OCI-LY1 (cell line): Measurements from ENCODE around the gene ADAMTSL2.

Experiments used
- H2AFZ ChIP-seq: fragments of 200-600 bp; sonication (generic), shearing (Covaris generic); 2 replicates; pipeline ENCODE4 v1.6.0; 2014; ENCODE audit warnings: antibody characterized with exemption, mild to moderate bottlenecking, low read length
- H3F3A ChIP-seq: fragments of 200-600 bp; sonication (generic), shearing (Covaris generic); 2 replicates; pipeline ENCODE4 v1.6.0; 2014; ENCODE audit warnings: mild to moderate bottlenecking, antibody characterized with exemption, low read length, moderate library complexity; ENCODE audit not compliant: insufficient read depth
- H3K27ac ChIP-seq: fragments of 200-600 bp; sonication (generic); 2 replicates; pipeline ENCODE4 v1.5.1; 2014; ENCODE audit warnings: low read length, mixed run types, mild to moderate bottlenecking, low read depth; ENCODE audit not compliant: poor library complexity, severe bottlenecking
- H3K27me3 ChIP-seq: fragments of 200-600 bp; sonication (generic); 2 replicates; pipeline ENCODE4 v1.6.0; 2014; ENCODE audit warnings: antibody characterized with exemption, mild to moderate bottlenecking, low read length, moderate library complexity; ENCODE audit not compliant: insufficient read depth
- H3K36me3 ChIP-seq: fragments of 200-600 bp; sonication (generic); 2 replicates; pipeline ENCODE4 v1.6.1; 2014; ENCODE audit warnings: mild to moderate bottlenecking, antibody characterized with exemption, low read length, moderate library complexity, mixed read lengths; ENCODE audit not compliant: insufficient read depth
- H3K4me1 ChIP-seq: fragments of 200-600 bp; sonication (generic); 2 replicates; pipeline ENCODE4 v1.5.1; 2014; ENCODE audit warnings: mild to moderate bottlenecking, low read length, moderate library complexity; ENCODE audit not compliant: insufficient read depth, severe bottlenecking
- H3K4me2 ChIP-seq: fragments of 200-600 bp; sonication (generic), shearing (Covaris generic); 2 replicates; pipeline ENCODE4 v1.6.1; 2014; ENCODE audit warnings: low read length
- H3K4me3 ChIP-seq: fragments of 200-600 bp; sonication (generic); 2 replicates; pipeline ENCODE4 v1.5.1; 2014; ENCODE audit warnings: low read length, low read depth, mild to moderate bottlenecking, mixed read lengths; ENCODE audit not compliant: poor library complexity, severe bottlenecking
- H3K79me2 ChIP-seq: fragments of 200-600 bp; shearing (Covaris generic); 2 replicates; pipeline ENCODE4 v1.6.1; 2016; ENCODE audit warnings: mixed run types, low read length, mixed read lengths; ENCODE audit not compliant: insufficient read depth
- H3K9ac ChIP-seq: fragments of 200-600 bp; sonication (generic), shearing (Covaris generic); 2 replicates; pipeline ENCODE4 v1.6.1; 2014; ENCODE audit warnings: mild to moderate bottlenecking, low read length, mixed read lengths
- H3K9me2 ChIP-seq: fragments of 200-600 bp; sonication (generic), shearing (Covaris generic); 2 replicates; pipeline ENCODE4 v1.6.1; 2014; ENCODE audit warnings: low read depth, mild to moderate bottlenecking, low read length, mixed read lengths
- H3K9me3 ChIP-seq: fragments of 200-600 bp; shearing (Covaris generic); 2 replicates; pipeline ENCODE4 v1.6.1; 2014; ENCODE audit warnings: low read length, mixed read lengths
- H4K20me1 ChIP-seq: fragments of 200-600 bp; sonication (generic), shearing (Covaris generic); 2 replicates; pipeline ENCODE4 v1.6.0; 2016; ENCODE audit warnings: mild to moderate bottlenecking, low read length; ENCODE audit not compliant: insufficient read depth
- CTCF ChIP-seq: fragments of 200-600 bp; sonication (generic), shearing (Covaris generic); IDR thresholded peaks from 2 replicates; pipeline ENCODE4 v1.5.1; 2017; ENCODE audit warnings: mild to moderate bottlenecking, antibody characterized with exemption, low read length, moderate library complexity, mixed read lengths
- EZH2 ChIP-seq: fragments of 200-600 bp; sonication (generic), shearing (Covaris generic); IDR thresholded peaks from 2 replicates; pipeline ENCODE4 v1.8.0; 2017; ENCODE audit warnings: borderline replicate concordance, mixed run types, mild to moderate bottlenecking, antibody characterized with exemption, low read length, moderate library complexity, mixed read lengths

The ADAMTSL2 gene

GRCh38 chr9:133614056-133614455, 79.6 kb downstream of the ADAMTSL2 start:
- Histone ChIP-seq H3F3A (no peaks in the 10 kb centered on the region), H4K20me1 (no peaks in the 10 kb centered on the region), H3K36me3 (no peaks in the 10 kb centered on the region), H3K27me3 (no peaks in the 10 kb centered on the region), H3K9me3 (no peaks in the 10 kb centered on the region), H3K4me2 (no peak overlapping the region), H3K9ac (no peak overlapping the region), H3K4me1 (no peaks in the 10 kb centered on the region), H3K27ac (no peak overlapping the region), H2AFZ (no peak overlapping the region), H3K9me2 (no peaks in the 10 kb centered on the region), H3K79me2 (no peaks in the 10 kb centered on the region), H3K4me3 (no peak overlapping the region)
- no peak for TF ChIP-seq EZH2
- no peak for TF ChIP-seq CTCF

- no peak overlapping the region for H2AFZ ChIP-seq
- no peaks in the 10 kb centered on the region for H4K20me1 ChIP-seq
- TF ChIP-seq CTCF (no peak), EZH2 (no peak)
- no peak overlapping the region for H3K4me2 ChIP-seq
- H3K27me3 ChIP-seq, result no peaks in the 10 kb centered on the region
- no peaks in the 10 kb centered on the region for H3K4me1 ChIP-seq
- no peak overlapping the region for H3K9ac ChIP-seq
- no peaks in the 10 kb centered on the region for H3K36me3 ChIP-seq
- no peak overlapping the region for H3K4me3 ChIP-seq
- H3K9me2 ChIP-seq, result no peaks in the 10 kb centered on the region
- H3K9me3 ChIP-seq, result no peaks in the 10 kb centered on the region
- H3F3A ChIP-seq, result no peaks in the 10 kb centered on the region
- H3K79me2 ChIP-seq, result no peaks in the 10 kb centered on the region
- H3K27ac ChIP-seq, result no peak overlapping the region
Observed at GRCh38 chr9:133614678-133615077, 80.2 kb downstream of the ADAMTSL2 start.

- Histone ChIP-seq H3K4me1 (no peaks in the 10 kb centered on the region), H2AFZ (no peak overlapping the region), H3F3A (no peaks in the 10 kb centered on the region), H3K9me3 (no peaks in the 10 kb centered on the region), H3K27ac (no peak overlapping the region), H4K20me1 (no peaks in the 10 kb centered on the region), H3K9me2 (no peaks in the 10 kb centered on the region), H3K4me2 (no peak overlapping the region), H3K4me3 (no peak overlapping the region), H3K79me2 (no peaks in the 10 kb centered on the region), H3K9ac (no peak overlapping the region), H3K36me3 (no peaks in the 10 kb centered on the region), H3K27me3 (no peaks in the 10 kb centered on the region)
- no peak for TF ChIP-seq CTCF
- no peak for TF ChIP-seq EZH2
Observed at GRCh38 chr9:133615186-133615585, 80.7 kb downstream of the ADAMTSL2 start.
